ENCODE data around the gene GKN1.
"Not testable (repeated sequence)": the region's sequence is repeated elsewhere in the genome, so short reads cannot be mapped to it uniquely, and the experiment has no call there.

The GKN1 gene

DNA sequence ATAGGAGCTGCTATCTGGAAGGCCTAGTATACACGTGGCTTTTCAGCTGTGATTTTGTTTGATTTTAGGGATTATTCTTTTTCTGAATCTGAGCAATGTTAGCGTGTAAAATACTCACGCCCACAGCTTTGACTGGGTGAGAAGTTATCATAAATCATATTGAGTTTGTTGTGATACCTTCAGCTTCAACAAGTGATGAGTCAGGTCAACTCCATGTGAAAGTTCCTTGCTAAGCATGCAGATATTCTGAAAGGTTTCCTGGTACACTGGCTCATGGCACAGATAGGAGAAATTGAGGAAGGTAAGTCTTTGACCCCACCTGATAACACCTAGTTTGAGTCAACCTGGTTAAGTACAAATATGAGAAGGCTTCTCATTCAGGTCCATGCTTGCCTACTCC is at the start of gene GKN1:
Gene GKN1 (plus strand): TSS at position 386 of the 400 bp plus-strand sequence. CDS start 42 bp downstream, outside the sequence.
- DNase-seq (ENCODE audit: low read depth in 1 of 2, low spot score in 1 of 2): no peak

- DNase-seq (ENCODE audit: low read depth in 1 of 2, low spot score in 1 of 2): peak in 1 of 2 donors; percentile 63
Observed at GRCh38 chr2:68925295-68925896, 49.0 kb upstream of the GKN1 start.

DNA sequence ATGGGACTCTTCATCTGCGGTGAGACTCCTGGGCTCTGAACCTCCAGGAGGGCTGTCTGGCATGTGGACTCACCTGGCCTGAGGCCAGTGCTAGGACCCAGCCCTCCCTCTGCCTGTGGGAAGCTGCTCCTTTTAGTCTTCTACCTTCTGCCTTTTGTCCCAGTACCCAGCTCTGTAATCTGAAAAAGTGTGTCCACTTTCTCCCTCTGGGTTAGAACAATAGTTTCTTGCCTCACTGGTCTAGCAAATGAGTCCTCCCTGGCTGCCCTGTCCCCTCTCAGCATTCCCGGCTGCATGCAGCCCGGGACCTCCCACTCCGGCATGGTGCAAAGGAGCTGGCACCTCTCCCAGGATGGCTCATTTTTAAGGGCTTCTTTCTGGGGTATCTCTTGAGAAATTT is 47.6 kb upstream of the GKN1 start:
- no peak for DNase-seq (ENCODE audit: low read depth in 1 of 2, low spot score in 1 of 2)

DNA sequence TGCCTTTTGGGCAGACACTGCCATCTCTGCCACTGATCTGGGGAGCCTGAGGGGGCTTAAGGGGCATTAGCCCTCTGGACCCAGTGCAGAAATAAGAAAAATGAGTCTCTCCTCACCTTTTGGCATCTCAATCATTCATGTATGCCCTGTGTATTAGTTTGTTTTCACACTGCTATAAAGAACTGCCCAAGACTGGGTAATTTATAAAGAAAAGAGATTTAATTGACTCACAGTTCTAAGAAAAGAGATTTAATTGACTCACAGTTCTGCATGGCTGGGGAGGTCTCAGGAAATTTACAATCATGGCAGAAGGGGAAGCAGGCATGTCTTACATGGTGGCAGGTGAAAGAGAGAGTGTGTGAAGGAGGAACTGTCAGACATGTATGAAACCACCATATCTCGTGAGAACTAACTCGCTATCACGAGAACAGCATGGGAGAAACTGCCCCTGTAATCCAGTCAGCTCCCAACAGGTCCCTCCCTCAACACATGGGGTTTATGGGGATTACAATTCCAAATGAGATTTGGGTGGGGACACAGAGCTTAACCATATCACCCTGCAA is 43.2 kb upstream of the GKN1 start:
- DNase-seq (ENCODE audit: low read depth in 1 of 2, low spot score in 1 of 2): no peak

GRCh38 chr2:68931799-68932198 is 42.6 kb upstream of the GKN1 start:
- DNase-seq (ENCODE audit: low read depth in 1 of 2, low spot score in 1 of 2): no peak

GRCh38 chr2:68932402-68932801 is 42.0 kb upstream of the GKN1 start:
- DNase-seq (ENCODE audit: low read depth in 1 of 2, low spot score in 1 of 2): no peak

GRCh38 chr2:68934021-68934420 is 40.4 kb upstream of the GKN1 start:
- no peak for DNase-seq (ENCODE audit: low read depth in 1 of 2, low spot score in 1 of 2)

DNA sequence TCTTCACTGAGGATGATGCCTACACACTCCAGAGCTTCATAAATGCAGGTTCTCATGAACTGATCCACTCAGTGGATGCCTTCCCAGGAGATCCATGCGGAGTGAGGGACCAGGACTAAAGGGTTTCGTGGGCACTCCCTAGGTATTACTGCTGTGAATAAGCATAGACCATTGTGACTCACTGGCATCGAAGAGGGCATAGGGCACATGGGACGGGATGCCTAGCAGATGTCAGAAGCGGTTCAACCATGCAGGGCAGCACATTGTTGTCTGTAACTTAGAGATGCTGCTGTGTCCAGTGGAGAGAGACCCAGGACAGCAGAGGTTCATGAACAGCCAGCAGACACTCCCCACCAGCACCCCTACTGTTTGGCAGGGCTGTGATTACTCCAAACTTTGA is 39.0 kb upstream of the GKN1 start:
- no peak for DNase-seq (ENCODE audit: low read depth in 1 of 2, low spot score in 1 of 2)

DNA sequence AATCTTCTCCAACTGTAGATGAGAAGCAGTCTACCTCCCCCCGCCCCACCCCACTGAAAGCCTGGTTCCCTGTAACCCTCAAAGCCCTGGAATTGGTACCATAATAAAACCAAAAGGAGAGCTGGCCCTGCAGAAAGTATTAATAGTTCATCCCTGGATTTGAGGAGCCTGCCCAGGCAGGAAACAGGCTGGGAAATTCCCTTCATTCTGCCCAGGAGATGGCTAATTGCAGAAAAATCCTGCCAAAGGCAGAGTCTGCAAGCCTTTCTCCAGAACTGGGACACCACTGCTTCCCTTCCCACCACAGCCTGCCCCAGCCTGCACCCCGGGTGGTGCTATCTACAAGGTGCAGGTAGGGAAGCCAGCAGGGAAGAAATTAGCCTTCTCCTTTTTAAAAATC is 38.0 kb upstream of the GKN1 start:
- DNase-seq (ENCODE audit: low read depth in 1 of 2, low spot score in 1 of 2): no peak

DNA sequence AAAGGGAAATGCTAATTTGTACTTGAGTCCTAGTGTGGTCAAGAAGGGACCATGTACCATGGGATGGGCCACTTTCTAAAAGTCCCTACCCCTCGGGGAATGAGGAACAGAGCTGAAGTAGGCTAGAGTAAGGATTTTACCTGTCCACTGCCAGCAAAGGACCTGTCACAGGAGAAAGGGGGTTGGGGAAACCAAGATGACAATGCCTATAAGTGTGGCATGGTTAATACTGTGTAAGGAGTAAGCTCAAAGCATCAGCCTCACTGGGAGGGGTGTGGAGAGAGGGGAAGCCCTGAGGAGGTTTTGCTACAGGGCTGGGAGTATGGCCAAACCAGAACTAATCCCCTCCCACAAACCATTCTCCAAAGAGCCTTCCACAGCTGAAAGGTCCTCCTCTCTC is 37.5 kb upstream of the GKN1 start:
- no peak for DNase-seq (ENCODE audit: low read depth in 1 of 2, low spot score in 1 of 2)

DNA sequence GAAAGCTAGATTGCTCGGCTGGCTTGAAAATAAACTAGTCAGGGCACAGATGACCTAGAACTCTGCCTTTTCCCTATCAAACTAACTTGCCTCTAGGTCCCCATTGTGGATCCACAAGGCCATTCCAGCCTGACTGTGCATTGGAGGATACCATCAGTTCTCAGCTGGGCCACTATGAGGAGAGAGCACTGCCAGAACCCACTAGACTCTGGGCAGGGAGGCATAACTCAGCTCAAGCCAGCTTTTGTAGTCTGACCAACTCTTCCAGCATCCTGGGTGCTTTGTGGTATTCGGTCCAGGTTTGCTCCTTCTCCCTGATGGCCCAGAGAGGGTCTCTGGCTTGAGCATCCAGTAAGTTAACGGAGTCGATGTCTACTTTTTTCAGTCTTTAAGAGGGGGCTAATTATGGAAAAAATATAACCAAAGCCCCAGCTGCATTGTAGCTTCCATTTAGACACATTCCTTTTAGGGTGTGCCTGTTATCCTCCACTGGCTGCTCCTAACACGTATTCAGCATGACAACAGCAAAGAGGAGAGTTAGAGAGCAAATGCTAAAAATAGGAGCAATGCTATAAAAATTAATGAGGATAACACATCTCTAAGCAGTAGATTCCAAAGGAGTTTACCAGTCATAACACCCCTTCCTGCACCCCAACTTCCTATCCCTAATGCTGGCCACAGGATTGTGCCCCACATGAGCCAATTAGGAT is 36.9 kb upstream of the GKN1 start:
- DNase-seq (ENCODE audit: low read depth in 1 of 2, low spot score in 1 of 2): no peak

GRCh38 chr2:68938938-68939337 is 35.5 kb upstream of the GKN1 start:
- DNase-seq (ENCODE audit: low read depth in 1 of 2, low spot score in 1 of 2): no peak

- DNase-seq (ENCODE audit: low read depth in 1 of 2, low spot score in 1 of 2): no peak
Observed at GRCh38 chr2:68939962-68940361, 34.5 kb upstream of the GKN1 start.

- DNase-seq (ENCODE audit: low read depth in 1 of 2, low spot score in 1 of 2): no peak
Observed at GRCh38 chr2:68940369-68940768, 34.1 kb upstream of the GKN1 start.

DNA sequence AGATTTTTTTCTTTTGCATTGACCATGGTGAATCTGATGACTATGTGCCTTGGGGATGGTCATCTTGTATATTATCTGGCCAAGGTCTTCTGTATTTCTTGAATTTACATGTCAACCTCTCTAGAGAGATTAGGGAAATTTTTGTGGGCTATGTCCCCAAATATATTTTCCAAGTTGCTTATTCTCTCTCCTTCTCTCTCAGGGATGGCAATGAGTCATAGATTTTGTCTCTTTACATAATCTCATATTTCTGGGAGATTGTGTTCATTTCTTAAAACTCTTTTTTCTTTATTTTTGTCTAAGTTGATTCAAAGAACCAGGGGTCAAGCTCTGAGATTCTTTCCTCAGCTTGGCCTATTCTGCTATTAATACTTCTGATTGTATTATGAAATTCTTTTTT is 31.6 kb upstream of the GKN1 start:
- no peak for DNase-seq (ENCODE audit: low read depth in 1 of 2, low spot score in 1 of 2)

DNA sequence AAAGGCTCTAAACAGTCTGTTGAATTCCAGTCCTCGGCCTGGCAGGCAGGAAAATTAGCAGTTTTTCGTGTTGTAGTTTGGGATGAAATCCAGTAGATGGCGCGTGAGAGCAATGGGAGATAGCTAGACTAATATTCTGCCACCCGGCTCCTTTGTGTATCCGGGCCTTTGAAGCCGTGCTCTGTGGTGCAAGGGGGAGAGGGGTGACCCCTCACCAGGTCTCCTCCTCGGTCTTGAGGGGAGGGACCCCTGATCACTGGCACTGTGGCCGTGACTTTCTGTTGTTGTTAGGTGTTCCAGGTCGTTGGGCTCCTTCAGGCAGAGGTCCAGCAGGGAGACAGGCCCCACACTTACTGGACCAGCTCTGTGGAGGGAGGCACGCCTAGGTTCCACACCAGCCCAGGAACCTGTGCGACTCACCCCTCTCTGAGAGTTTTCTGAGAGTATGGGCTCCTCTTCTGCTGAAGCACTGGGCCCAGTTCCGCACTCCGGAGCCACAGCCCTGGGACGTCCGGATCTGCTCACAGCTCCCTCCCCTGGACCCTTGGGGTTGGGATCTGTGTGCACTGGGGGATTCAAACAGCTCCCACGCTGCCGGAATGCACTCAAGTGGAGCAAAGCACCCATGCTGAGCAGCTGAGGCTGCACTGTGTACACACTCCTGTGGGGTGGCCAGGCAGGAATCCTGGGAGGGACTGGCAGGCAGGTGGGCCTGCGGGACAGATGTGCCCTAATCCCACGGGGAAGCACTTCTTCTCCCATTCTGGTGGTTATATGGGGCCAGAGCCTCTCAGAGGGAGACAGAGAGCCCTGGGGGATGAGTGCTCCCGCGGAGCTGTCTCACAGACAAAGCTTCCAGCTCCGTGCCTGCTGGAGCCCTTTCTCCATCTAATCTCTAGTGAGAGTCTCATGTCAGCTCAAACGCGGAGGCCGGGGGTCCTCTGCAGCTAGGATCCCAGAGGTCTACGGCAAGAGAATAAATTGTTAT is 30.6 kb upstream of the GKN1 start:
- DNase-seq (ENCODE audit: low read depth in 1 of 2, low spot score in 1 of 2): peak in 1 of 2 donors; percentile 54

GRCh38 chr2:68946117-68946516 is 28.3 kb upstream of the GKN1 start:
- DNase-seq (ENCODE audit: low read depth in 1 of 2, low spot score in 1 of 2): no peak

- DNase-seq (ENCODE audit: low read depth in 1 of 2, low spot score in 1 of 2): no peak
Observed at GRCh38 chr2:68948710-68949109, 25.7 kb upstream of the GKN1 start.

DNA sequence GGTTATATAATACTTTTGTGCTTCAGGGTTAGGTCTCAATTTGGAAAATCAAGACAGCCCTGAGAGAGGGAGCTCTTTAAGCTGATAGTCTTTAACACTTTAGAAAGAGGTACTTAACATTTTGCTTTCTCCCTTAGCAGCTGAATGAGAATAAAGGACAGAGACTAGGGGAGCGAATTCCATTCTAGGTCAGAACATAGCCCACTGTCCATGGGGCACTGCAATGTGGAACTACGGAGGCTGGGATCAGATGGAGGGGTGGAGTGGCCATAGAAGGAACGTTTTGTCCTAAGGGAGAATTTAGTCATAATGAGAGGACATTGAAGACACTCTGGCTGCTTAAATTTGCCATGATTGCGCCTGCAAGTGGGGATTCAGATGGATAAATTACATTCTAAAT is 22.5 kb upstream of the GKN1 start:
- no peak for DNase-seq (ENCODE audit: low read depth in 1 of 2, low spot score in 1 of 2)

- no peak for DNase-seq (ENCODE audit: low read depth in 1 of 2, low spot score in 1 of 2)
Observed at GRCh38 chr2:68952887-68953521, 21.4 kb upstream of the GKN1 start, which contains the start of gene GKN2. GKN2 (minus strand) TSS chr2:68952893; CDS start chr2:68952861, 32 bp downstream.

GRCh38 chr2:68955432-68955831 is 19.0 kb upstream of the GKN1 start:
- DNase-seq (ENCODE audit: low read depth in 1 of 2, low spot score in 1 of 2): not testable (repeated sequence)

Data from activated CD4-positive, alpha-beta T cell treated with anti-CD3 and anti-CD28 coated beads, Interleukin-2, amount 50 U/mL, for 24 hours (primary cell).